ENCODE data around the gene TENM4.

- TF ChIP-seq POLR2AphosphoS5 (IDR thresholded peaks at IDR 0.05) = no peak
- TF ChIP-seq TAF1 (IDR thresholded peaks at IDR 0.05; ENCODE audit: low read depth) = no peak
- no peak for TF ChIP-seq CTCF (IDR thresholded peaks at IDR 0.05; ENCODE audit: poor library complexity, severe bottlenecking)
- no peak for TF ChIP-seq REST (IDR thresholded peaks at IDR 0.05; ENCODE audit: borderline replicate concordance)
- no peak for TF ChIP-seq EZH2 (IDR thresholded peaks at IDR 0.05; ENCODE audit: borderline replicate concordance, insufficient read depth, low read length, poor library complexity, severe bottlenecking)
- TF ChIP-seq MXI1 (conservative IDR thresholded peaks at IDR 0.05; ENCODE audit: poor library complexity, severe bottlenecking) = no peak
- TF ChIP-seq SMC3 (conservative IDR thresholded peaks at IDR 0.05; ENCODE audit: poor library complexity) = no peak
- TF ChIP-seq EP300 (conservative IDR thresholded peaks at IDR 0.05; ENCODE audit: poor library complexity, severe bottlenecking) = no peak
These were observed 736.0 kb downstream of the TENM4 start for GRCh38 chr11:78704811-78705210.
